Transverse colon (tissue), 3 donors: Measurements from ENCODE around the gene SRRM5.

ENCODE experiments used
- CTCF ChIP-seq, 5 experiments: fragments of 200-600 bp in 3 of 5; fragments of 450-650 bp in 2 of 5; sonication (generic) in 3 of 5; IDR thresholded peaks; 1 replicate in 2 of 5; 2 replicates in 3 of 5; pipeline ENCODE4 v1.5.1; 2016 to 2017; ENCODE audit warnings: antibody characterized with exemption in 5 of 5, inconsistent platforms in 3 of 5, mild to moderate bottlenecking in 2 of 5, moderate library complexity in 1 of 5
- EP300 ChIP-seq: sonication (generic); formaldehyde crosslinking; IDR thresholded peaks from one replicate; pipeline ENCODE4 v1.6.1; 2017; ENCODE audit warnings: antibody characterized with exemption, low read depth
- POLR2A ChIP-seq: fragments of 450-650 bp; IDR thresholded peaks from one replicate; pipeline ENCODE4 v1.6.1; 2016; ENCODE audit warnings: antibody characterized with exemption, mild to moderate bottlenecking, moderate library complexity

- TF ChIP-seq POLR2A (no peak), CTCF (IDR thresholded peaks at IDR 0.05) (no peak), EP300 (no peak)
These were observed 42.2 kb upstream of the SRRM5 start for GRCh38 chr19:43569657-43570056.
